ENCODE measurements around the gene GMCL1. TPM values are rescaled to one million over a fixed set of nuclear protein-coding genes. Genes with fewer than 3 reads are reported as not detected.

The GMCL1 gene, protein sequence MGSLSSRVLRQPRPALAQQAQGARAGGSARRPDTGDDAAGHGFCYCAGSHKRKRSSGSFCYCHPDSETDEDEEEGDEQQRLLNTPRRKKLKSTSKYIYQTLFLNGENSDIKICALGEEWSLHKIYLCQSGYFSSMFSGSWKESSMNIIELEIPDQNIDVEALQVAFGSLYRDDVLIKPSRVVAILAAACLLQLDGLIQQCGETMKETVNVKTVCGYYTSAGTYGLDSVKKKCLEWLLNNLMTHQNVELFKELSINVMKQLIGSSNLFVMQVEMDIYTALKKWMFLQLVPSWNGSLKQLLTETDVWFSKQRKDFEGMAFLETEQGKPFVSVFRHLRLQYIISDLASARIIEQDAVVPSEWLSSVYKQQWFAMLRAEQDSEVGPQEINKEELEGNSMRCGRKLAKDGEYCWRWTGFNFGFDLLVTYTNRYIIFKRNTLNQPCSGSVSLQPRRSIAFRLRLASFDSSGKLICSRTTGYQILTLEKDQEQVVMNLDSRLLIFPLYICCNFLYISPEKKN
- total RNA-seq (2022; extraction: Qiagen RNA extraction): 7.1 to 12.1 TPM (median 9.9 TPM) in 5 replicates

DNA sequence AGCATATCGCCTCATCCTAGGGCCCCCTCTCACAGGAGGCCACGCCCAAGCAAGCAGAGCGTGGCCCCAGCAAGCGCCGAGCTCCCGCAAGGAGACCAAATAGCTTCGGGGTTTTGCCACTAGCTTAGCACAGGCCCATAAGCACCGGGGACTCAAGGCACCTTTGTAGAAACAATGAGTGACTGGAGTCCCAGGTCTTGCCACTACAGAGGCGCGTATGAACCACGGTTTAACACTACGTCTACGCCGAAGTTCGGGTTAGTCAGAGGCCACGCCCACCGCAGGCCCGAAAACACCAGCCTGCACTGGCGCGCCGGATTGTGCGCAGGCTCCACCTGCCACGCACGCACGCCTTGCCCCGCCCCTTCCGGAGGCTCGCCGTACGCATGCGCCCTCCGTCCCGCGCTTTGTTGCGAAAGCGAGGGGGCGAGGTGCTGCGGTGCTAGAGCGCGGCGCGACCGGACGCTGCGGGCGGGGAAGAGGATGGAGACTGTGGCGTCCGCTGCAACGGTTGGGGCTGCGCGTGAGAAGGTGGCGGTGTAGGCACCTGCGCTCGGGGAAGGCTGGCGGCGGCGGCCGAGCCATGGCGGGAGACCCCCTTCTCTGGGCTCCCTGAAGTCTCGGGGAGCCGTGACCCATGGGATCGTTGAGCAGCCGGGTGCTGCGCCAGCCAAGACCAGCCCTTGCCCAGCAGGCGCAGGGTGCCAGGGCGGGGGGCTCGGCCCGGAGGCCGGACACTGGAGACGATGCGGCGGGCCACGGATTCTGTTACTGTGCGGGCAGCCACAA lies at the start of gene GMCL1:
Gene GMCL1 (plus strand): TSS at position 405 of the 789 bp plus-strand sequence. CDS start 233 bp downstream, at position 638.

GRCh38 chr2:69893684-69894551 lies 64.5 kb downstream of the GMCL1 start, which contains the start of gene SNRNP27:
Gene SNRNP27, plus strand, starts transcription at chr2:69893956. Its CDS starts 29 bp downstream, at chr2:69893985.

DNA sequence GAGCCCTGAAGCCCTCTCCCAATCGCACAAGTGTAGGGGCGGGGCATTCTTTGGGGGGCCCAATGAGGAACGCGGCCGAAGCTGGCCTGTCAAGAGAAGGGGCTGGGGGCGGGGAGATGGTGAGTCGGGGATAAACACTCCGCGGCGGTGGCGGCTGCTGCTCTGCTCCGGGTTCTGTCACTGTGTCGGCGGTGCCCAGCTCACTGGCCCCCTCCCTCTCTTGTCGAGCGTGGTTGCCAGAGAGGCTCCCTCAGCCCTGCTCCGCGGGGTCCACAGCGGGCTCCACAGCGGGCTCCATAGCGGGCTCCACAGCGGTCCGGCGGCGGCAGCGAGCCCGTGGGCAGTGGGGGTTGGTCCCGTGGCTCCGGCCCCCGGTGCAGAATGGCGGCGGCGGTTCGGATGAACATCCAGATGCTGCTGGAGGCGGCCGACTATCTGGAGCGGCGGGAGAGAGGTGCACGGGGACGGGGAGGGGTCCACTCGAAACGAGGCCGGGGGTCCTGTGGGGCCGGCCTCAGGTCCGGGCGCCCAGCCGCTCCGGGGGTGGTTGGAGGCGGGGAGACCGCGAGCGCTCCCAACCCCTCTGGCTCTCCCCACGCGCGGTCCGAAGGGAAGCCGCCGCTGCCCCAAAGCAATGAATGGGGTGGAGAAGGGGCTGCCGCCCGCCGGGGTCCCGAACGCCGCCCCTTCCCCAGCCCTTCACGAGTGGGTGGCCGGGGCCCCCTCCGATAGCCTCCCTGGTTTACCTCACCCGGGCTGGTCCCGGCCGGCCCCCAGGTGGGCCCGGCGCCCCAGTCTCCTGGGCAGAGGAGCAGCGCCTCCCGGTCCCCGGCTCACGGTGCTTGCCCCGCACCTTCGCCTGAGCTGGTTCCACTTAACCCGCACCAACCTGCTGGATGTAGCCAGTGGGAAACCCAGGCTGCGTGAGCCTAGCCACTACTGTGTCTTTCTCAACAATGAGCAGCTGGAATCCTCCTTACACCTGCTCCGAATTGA lies 85.8 kb downstream of the GMCL1 start, which contains the start of gene MXD1:
Gene MXD1 (plus strand): TSS at position 160 of the 996 bp plus-strand sequence. CDS start 222 bp downstream, at position 382.

Other genes starting within 250 kb of the GMCL1 start
- gene AAK1, start 185.9 kb upstream of the GMCL1 start, total RNA-seq (2022; extraction: Qiagen RNA extraction): 11.2 to 14.7 TPM (median 13.5 TPM) in 5 replicates
- 338 to 389 TPM (median 363 TPM) in 5 replicates for gene ANXA4, start 87.5 kb upstream of the GMCL1 start, total RNA-seq (2022; extraction: Qiagen RNA extraction)
- 49.0 to 71.4 TPM (median 52.4 TPM) in 5 replicates for gene SNRNP27, start 64.3 kb downstream of the GMCL1 start, total RNA-seq (2022; extraction: Qiagen RNA extraction)
- gene MXD1, start 85.4 kb downstream of the GMCL1 start, total RNA-seq (2022; extraction: Qiagen RNA extraction): 1.5 to 2.3 TPM (median 2.2 TPM) in 5 replicates
- gene ASPRV1, start 132.0 kb downstream of the GMCL1 start, total RNA-seq (2022; extraction: Qiagen RNA extraction): 0.19 to 0.27 TPM (median 0.23 TPM) in 5 replicates